ENCODE results near the gene ABTB2. TPM values are rescaled to one million over a fixed set of nuclear protein-coding genes. Genes with fewer than 3 reads are reported as not detected.
"Not testable (repeated sequence)": the region's sequence is repeated elsewhere in the genome, so short reads cannot be mapped to it uniquely, and the experiment has no call there.

The ABTB2 gene
- total and polyA plus RNA-seq, 3 experiments from 2014 or later, result 0.05 to 5.5 (median 5.4) TPM

DNA sequence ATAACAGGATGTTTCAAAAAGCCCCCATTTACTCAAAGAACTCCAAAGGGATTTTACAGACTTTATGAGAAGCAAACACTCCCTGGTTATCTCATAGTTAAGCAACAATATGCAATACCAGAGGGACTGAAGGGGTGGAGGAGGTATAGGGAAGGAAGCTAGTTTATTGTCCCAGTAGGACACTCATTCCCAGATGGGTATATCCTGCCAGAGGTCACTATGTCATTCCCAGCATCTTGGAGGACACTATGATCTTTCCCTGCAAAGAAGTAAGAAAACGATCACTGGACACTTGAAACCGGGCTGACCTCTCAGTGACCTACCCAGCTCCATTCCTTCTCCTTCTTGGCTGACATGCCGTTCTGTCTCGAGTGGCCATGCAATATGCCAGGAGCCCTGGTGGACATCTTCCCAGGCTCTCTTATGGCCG is 137.9 kb downstream of the ABTB2 start:
- no peak for DNase-seq
- Mint-ChIP-seq H3K36me3 (no peaks in the 10 kb centered on the region), H3K4me1 (no peaks in the 10 kb centered on the region), H3K27me3 (peaks cover 9% of the 10 kb centered on the region in 2 donors), H3K9me3 (no peaks in the 10 kb centered on the region), H3K27ac (no peak overlapping the region), H3K4me3 (no peak overlapping the region)
- H3K27ac ChIP-seq (ENCODE audit: low read depth, low read length), result no peak overlapping the region
- H3K4me3 ChIP-seq (ENCODE audit: low read length), result no peak overlapping the region
- H3K27me3 ChIP-seq (ENCODE audit: insufficient read depth, low read length, poor library complexity, severe bottlenecking), result no peaks in the 10 kb centered on the region
- ChIA-PET CTCF (interaction anchor here (0.5 kb wide), 1 partner anchor 8 kb away, joined by 3 read pairs; no protein-coding TSS in a partner anchor), POLR2A (no interaction called here)
- H3K4me1 ChIP-seq (ENCODE audit: insufficient read depth, low read length), result no peaks in the 10 kb centered on the region
- no peaks in the 10 kb centered on the region for H3K36me3 ChIP-seq (ENCODE audit: insufficient read depth, low read length)
- no peaks in the 10 kb centered on the region for H3K9me3 ChIP-seq (ENCODE audit: low read length)

DNA sequence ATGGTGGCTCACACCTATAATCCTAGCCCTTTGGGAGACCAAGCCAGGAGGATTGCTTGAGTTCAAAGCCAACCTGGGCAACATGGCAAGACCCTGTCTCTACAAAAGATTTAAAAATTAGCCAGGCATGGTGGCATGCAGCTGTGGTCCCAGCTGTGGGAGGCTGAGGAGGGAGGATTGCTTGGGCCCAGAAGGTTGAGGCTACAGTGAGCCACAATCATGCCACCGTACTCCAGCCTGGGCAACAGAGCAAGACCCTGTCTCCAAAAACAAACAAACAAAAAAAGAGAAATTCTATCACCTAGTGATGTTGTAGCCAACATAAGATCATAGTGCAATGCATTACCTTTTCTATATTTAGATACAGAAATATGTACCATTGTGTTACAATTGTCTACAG is 138.5 kb downstream of the ABTB2 start:
- CTCF ChIA-PET, result interaction anchor here (0.5 kb wide), 1 partner anchor 7 kb away, joined by 3 read pairs; no protein-coding TSS in a partner anchor
- Histone ChIP-seq H3K4me1 (ENCODE audit: insufficient read depth, low read length) (no peaks in the 10 kb centered on the region), H3K9me3 (ENCODE audit: low read length) (no peaks in the 10 kb centered on the region), H3K36me3 (ENCODE audit: insufficient read depth, low read length) (no peaks in the 10 kb centered on the region), H3K4me3 (ENCODE audit: low read length) (no peak overlapping the region), H3K27me3 (ENCODE audit: insufficient read depth, low read length, poor library complexity, severe bottlenecking) (no peaks in the 10 kb centered on the region), H3K27ac (ENCODE audit: low read depth, low read length) (no peak overlapping the region)
- H3K27me3 Mint-ChIP-seq, result peaks cover 9% of the 10 kb centered on the region in 2 donors
- H3K4me3 Mint-ChIP-seq, result no peak overlapping the region
- POLR2A ChIA-PET, result no interaction called here
- no peaks in the 10 kb centered on the region for H3K4me1 Mint-ChIP-seq
- DNase-seq, result no peak
- no peak overlapping the region for H3K27ac Mint-ChIP-seq
- no peaks in the 10 kb centered on the region for H3K36me3 Mint-ChIP-seq
- H3K9me3 Mint-ChIP-seq, result no peaks in the 10 kb centered on the region

DNA sequence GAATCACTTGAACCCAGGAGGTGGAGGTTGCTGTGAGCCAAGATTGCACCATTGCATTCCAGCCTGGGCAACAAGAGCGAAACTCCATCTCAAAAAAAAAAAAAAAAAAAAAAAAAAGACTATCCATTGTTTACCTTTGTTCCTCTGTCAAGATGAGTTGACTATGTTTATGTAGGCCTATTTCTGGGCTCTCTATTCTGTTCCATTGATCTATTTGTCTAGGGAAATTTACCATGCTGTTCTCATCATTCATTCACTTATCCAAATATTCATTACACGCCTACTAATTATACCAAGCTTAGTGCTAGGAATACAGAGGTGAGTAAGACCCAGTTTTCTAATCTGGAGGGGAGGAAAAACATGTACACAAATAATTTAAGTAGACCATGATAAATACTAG is 139.1 kb downstream of the ABTB2 start:
- H3K4me1 ChIP-seq (ENCODE audit: insufficient read depth, low read length); H3K4me3 ChIP-seq (ENCODE audit: low read length); H3K9me3 ChIP-seq (ENCODE audit: low read length); H3K9me3 Mint-ChIP-seq; H3K27me3 ChIP-seq (ENCODE audit: insufficient read depth, low read length, poor library complexity, severe bottlenecking); POLR2A ChIA-PET; H3K36me3 Mint-ChIP-seq; H3K4me1 Mint-ChIP-seq; H3K4me3 Mint-ChIP-seq; DNase-seq; H3K36me3 ChIP-seq (ENCODE audit: insufficient read depth, low read length); H3K27me3 Mint-ChIP-seq; H3K27ac ChIP-seq (ENCODE audit: low read depth, low read length); H3K27ac Mint-ChIP-seq: not testable (repeated sequence)
- CTCF ChIA-PET, result interaction anchor here (1.3 kb wide), 1 partner anchor 12 kb away, joined by 3 read pairs; no protein-coding TSS in a partner anchor

DNA sequence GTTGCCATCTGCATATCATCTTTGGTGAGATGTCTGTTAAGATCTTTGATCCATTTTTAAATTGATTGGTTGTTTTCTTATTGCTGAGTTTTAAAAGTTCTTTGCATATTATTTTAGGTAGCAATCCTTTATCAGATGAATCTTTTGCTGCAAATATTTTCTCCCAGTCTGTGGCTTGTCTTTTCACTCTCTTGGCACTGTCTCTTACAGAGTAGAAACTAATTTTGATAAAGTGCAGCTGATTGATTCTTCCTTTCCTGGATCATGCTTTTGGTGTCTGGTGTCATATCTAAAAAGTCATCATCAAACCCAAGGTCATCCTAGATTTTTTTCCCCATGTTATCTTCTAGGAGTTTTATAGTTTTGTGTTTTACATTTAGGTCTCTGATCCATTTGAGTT is 139.7 kb downstream of the ABTB2 start:
- Histone ChIP-seq H3K36me3 (ENCODE audit: insufficient read depth, low read length) (no peaks in the 10 kb centered on the region), H3K9me3 (ENCODE audit: low read length) (no peaks in the 10 kb centered on the region), H3K4me3 (ENCODE audit: low read length) (no peak overlapping the region), H3K27ac (ENCODE audit: low read depth, low read length) (no peak overlapping the region), H3K27me3 (ENCODE audit: insufficient read depth, low read length, poor library complexity, severe bottlenecking) (no peaks in the 10 kb centered on the region), H3K4me1 (ENCODE audit: insufficient read depth, low read length) (no peaks in the 10 kb centered on the region)
- Mint-ChIP-seq H3K4me3 (no peak overlapping the region), H3K27ac (no peak overlapping the region), H3K4me1 (no peaks in the 10 kb centered on the region), H3K36me3 (no peaks in the 10 kb centered on the region), H3K27me3 (peaks cover 4 to 9% of the 10 kb centered on the region in 2 donors), H3K9me3 (no peaks in the 10 kb centered on the region)
- CTCF ChIA-PET, result interaction anchor here (1.3 kb wide), 1 partner anchor 11 kb away, joined by 3 read pairs; no protein-coding TSS in a partner anchor
- POLR2A ChIA-PET, result no interaction called here
- no peak for DNase-seq

DNA sequence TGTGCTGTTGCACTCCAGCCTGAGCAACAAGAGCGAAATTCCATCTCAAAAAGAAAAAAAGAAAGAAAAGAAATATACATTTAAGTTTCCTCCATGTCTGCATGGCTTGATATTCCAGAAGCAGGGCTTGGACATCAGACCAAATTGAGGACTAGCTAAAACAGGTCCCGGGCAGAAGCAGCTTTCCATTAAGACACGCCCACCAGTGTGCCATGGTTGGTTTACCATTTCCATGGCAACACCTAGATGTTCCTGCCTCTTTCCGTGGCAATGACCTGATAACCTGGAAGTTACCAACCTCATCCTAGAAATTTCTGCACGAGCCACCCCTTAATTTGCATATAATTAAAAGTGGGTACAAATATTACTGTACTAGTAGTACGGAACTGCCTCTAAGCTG is 141.1 kb downstream of the ABTB2 start:
- no peak for DNase-seq
- Histone ChIP-seq H3K4me3 (ENCODE audit: low read length) (no peak overlapping the region), H3K27me3 (ENCODE audit: insufficient read depth, low read length, poor library complexity, severe bottlenecking) (no peaks in the 10 kb centered on the region), H3K36me3 (ENCODE audit: insufficient read depth, low read length) (no peaks in the 10 kb centered on the region), H3K9me3 (ENCODE audit: low read length) (no peaks in the 10 kb centered on the region), H3K4me1 (ENCODE audit: insufficient read depth, low read length) (no peaks in the 10 kb centered on the region), H3K27ac (ENCODE audit: low read depth, low read length) (no peak overlapping the region)
- Mint-ChIP-seq H3K27ac (no peak overlapping the region), H3K36me3 (no peaks in the 10 kb centered on the region), H3K4me3 (no peak overlapping the region), H3K27me3 (peaks cover 4 to 7% of the 10 kb centered on the region in 2 donors), H3K9me3 (no peaks in the 10 kb centered on the region), H3K4me1 (no peaks in the 10 kb centered on the region)
- ChIA-PET CTCF (no interaction called here), POLR2A (no interaction called here)

DNA sequence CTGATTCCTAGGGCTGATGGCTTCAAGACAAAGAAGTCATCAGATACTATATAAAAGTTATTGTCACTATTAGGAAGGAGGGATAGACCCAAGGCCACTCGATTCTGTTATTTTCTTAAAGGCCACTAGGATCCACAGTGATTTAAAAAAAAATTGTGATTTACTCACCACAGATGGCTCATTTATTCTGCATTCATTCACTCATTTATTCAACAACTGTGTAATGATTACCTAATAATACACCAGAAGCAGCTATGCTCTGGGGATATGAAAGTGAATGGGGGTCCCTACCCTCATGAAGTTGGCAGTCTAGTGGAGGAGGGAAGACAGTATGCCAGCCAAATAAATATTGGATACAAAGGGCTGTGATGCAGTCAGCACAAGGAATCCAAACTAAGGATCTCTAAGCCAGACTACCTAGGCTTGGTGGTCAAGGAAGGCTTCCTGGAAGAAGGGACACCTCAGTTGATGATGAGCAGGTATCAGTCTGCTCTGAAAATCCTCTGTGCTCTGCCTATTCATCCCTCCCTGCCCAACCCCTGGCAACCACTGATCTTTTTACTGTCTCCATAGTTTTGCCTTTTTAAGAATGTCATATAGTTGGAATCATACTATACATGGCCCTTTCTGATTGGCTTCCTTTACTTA is 141.9 kb downstream of the ABTB2 start:
- ChIA-PET CTCF (interaction anchor here (1.4 kb wide), 1 partner anchor 8 kb away, joined by 3 read pairs; no protein-coding TSS in a partner anchor), POLR2A (no interaction called here)
- Mint-ChIP-seq H3K27me3 (peaks cover 4% of the 10 kb centered on the region in 2 donors), H3K36me3 (no peaks in the 10 kb centered on the region), H3K27ac (no peak overlapping the region), H3K4me1 (no peaks in the 10 kb centered on the region), H3K9me3 (no peaks in the 10 kb centered on the region), H3K4me3 (no peak overlapping the region)
- Histone ChIP-seq H3K4me3 (ENCODE audit: low read length) (no peak overlapping the region), H3K27ac (ENCODE audit: low read depth, low read length) (no peak overlapping the region), H3K9me3 (ENCODE audit: low read length) (no peaks in the 10 kb centered on the region), H3K27me3 (ENCODE audit: insufficient read depth, low read length, poor library complexity, severe bottlenecking) (no peaks in the 10 kb centered on the region), H3K36me3 (ENCODE audit: insufficient read depth, low read length) (no peaks in the 10 kb centered on the region), H3K4me1 (ENCODE audit: insufficient read depth, low read length) (no peaks in the 10 kb centered on the region)
- DNase-seq, result no peak

DNA sequence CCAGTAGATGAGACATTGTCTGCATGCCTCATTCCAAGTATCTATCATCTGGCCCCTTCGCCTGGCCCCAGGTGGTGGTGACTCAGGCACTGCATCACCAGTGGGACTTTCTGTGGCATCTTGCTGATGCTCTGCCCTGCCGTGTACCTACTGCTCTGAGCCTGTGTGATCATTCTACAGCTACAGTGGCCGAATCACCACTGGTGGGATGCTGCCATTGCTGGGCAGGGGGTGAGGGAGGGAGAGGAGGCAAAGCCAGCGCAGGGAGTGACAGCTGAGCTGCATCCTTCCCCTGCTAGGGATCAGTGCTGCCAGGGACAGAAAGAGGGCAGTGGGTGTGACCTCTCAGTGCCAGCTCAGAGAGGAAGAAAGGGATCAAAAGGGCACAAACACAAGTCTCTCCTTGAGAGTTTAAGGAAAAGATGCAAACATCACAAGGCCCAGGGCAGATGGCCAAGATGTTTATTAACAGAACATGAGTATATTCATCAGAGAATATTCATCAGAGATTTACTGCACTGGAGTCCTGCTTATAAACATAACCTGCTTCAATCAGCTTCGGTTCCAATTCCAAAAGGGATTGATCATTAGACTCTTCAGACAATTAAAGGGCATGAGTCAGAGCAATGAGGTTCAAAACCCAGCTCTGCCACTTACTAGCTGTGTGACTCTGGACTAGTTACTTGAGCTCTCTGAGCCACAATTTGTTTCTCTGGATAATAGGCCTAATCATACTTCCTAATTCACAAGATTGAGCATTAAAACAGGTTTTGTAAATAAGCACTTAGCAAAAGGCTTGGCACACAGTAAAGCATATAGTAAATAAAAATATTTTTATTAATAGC is 142.6 kb downstream of the ABTB2 start:
- no peak overlapping the region for H3K4me3 ChIP-seq (ENCODE audit: low read length)
- Mint-ChIP-seq H3K4me1 (no peaks in the 10 kb centered on the region), H3K36me3 (no peaks in the 10 kb centered on the region), H3K27me3 (peaks cover 2 to 4% of the 10 kb centered on the region in 2 donors), H3K4me3 (no peak overlapping the region), H3K9me3 (no peaks in the 10 kb centered on the region), H3K27ac (no peak overlapping the region)
- no peaks in the 10 kb centered on the region for H3K27me3 ChIP-seq (ENCODE audit: insufficient read depth, low read length, poor library complexity, severe bottlenecking)
- H3K36me3 ChIP-seq (ENCODE audit: insufficient read depth, low read length), result no peaks in the 10 kb centered on the region
- H3K27ac ChIP-seq (ENCODE audit: low read depth, low read length), result no peak overlapping the region
- ChIA-PET POLR2A (no interaction called here), CTCF (interaction anchor here (1.4 kb wide), 1 partner anchor 9 kb away, joined by 3 read pairs; no protein-coding TSS in a partner anchor)
- H3K9me3 ChIP-seq (ENCODE audit: low read length), result no peaks in the 10 kb centered on the region
- DNase-seq, result no peak
- H3K4me1 ChIP-seq (ENCODE audit: insufficient read depth, low read length), result no peaks in the 10 kb centered on the region

DNA sequence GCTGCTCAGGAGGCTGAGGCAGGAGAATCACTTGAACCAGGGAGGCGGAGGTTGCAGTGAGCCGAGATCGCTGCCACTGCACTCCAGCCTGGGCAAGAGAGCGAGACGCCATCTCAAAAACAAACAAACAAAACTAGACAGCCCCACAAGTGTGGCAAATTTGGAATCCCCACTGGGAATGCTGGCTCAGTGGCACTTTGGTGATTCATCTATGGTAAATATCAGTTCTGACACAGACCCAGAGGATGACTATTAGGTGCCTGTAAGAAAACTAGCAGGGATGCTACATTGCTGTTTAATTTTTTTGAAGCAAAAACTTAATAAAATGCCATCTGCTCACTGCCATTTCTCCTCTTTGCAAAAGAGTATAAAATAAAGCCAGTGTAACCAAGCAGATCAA is 144.4 kb downstream of the ABTB2 start:
- Histone ChIP-seq H3K27me3 (ENCODE audit: insufficient read depth, low read length, poor library complexity, severe bottlenecking) (no peaks in the 10 kb centered on the region), H3K27ac (ENCODE audit: low read depth, low read length) (no peak overlapping the region), H3K4me3 (ENCODE audit: low read length) (no peak overlapping the region), H3K36me3 (ENCODE audit: insufficient read depth, low read length) (no peaks in the 10 kb centered on the region), H3K9me3 (ENCODE audit: low read length) (no peaks in the 10 kb centered on the region), H3K4me1 (ENCODE audit: insufficient read depth, low read length) (no peaks in the 10 kb centered on the region)
- POLR2A ChIA-PET, result no interaction called here
- Mint-ChIP-seq H3K36me3 (no peaks in the 10 kb centered on the region), H3K4me1 (no peaks in the 10 kb centered on the region), H3K27me3 (peaks cover 0 to 2% of the 10 kb centered on the region in 2 donors), H3K4me3 (no peak overlapping the region), H3K9me3 (no peaks in the 10 kb centered on the region), H3K27ac (no peak overlapping the region)
- CTCF ChIA-PET, result no interaction called here
- DNase-seq, result no peak

All from CD8-positive, alpha-beta memory T cell (primary cell).